GM12872 (cell line): ENCODE measurements around the gene SAMD4A.

Experiments
- TF ChIP-seq, protein P1 (sequence below): IDR thresholded peaks from 3 replicates; pipeline ENCODE4 v1.5.1; 2011; ENCODE audit warnings: low read depth, mild to moderate bottlenecking, low read length, moderate library complexity; ENCODE audit not compliant: insufficient read depth

The SAMD4A gene

DNA sequence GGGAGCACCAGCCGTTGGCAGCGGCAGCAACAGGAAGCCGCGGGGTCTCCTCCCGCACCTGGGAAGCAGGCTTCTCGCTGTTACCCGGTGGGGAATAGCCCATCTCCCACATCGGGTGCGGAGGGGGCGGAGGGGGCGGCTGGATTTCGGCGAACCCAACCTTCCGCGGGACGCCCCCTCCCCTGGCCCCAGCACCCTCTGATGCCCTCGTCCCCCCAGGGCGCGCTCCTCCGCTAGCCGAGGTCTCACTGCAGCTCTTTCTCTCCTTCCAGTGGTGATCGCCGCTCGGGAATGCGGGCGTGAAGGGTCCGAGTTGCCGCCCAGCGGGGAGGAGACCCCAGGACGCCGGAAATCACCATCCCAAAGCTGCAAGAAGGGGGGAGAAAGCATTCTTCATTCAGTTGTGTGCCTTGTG lies 303 bp downstream of the SAMD4A start:
- TF ChIP-seq, protein P1, sequence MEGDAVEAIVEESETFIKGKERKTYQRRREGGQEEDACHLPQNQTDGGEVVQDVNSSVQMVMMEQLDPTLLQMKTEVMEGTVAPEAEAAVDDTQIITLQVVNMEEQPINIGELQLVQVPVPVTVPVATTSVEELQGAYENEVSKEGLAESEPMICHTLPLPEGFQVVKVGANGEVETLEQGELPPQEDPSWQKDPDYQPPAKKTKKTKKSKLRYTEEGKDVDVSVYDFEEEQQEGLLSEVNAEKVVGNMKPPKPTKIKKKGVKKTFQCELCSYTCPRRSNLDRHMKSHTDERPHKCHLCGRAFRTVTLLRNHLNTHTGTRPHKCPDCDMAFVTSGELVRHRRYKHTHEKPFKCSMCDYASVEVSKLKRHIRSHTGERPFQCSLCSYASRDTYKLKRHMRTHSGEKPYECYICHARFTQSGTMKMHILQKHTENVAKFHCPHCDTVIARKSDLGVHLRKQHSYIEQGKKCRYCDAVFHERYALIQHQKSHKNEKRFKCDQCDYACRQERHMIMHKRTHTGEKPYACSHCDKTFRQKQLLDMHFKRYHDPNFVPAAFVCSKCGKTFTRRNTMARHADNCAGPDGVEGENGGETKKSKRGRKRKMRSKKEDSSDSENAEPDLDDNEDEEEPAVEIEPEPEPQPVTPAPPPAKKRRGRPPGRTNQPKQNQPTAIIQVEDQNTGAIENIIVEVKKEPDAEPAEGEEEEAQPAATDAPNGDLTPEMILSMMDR, result no peak

DNA sequence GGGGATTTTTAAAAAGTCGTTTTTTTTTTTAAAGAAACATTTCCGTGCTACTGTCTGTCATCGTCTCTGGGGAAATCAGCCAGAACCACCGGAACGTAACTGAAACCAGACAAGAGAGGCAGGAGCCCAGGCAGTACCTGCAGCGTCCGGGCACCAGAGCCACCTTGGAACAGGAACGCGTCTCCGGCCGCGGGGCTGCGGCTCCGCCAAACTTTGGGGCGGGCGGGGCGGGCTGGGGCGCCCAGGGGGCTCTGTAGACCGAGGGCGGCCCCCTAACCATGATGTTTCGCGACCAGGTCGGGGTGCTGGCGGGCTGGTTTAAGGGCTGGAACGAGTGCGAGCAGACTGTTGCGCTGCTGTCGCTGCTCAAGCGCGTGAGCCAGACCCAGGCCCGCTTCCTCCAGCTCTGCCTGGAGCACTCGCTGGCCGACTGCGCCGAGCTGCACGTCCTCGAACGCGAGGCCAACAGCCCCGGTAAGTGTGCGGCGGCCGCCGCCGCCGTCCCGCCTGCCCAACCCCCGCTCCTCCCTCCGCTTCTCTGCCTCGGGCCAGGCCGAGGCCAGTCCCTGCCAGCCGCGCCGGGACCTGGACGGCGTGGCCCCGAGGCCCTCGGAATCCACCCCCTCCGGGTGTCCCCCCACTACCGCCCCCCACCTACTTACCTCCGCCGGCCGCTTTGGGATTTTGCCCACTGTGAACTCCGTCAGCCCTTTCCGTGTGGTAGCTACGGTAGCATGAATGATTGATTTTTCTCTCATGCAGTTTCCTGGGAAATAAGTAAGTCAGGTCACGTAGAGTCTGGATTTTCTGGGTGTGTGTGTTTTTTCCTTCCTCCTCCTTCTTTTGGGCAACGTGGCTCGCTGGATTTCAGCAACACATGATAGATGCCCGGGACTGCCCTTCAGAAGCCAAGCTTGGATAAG lies 972 bp downstream of the SAMD4A start:
- TF ChIP-seq, protein P1, result no peak

DNA sequence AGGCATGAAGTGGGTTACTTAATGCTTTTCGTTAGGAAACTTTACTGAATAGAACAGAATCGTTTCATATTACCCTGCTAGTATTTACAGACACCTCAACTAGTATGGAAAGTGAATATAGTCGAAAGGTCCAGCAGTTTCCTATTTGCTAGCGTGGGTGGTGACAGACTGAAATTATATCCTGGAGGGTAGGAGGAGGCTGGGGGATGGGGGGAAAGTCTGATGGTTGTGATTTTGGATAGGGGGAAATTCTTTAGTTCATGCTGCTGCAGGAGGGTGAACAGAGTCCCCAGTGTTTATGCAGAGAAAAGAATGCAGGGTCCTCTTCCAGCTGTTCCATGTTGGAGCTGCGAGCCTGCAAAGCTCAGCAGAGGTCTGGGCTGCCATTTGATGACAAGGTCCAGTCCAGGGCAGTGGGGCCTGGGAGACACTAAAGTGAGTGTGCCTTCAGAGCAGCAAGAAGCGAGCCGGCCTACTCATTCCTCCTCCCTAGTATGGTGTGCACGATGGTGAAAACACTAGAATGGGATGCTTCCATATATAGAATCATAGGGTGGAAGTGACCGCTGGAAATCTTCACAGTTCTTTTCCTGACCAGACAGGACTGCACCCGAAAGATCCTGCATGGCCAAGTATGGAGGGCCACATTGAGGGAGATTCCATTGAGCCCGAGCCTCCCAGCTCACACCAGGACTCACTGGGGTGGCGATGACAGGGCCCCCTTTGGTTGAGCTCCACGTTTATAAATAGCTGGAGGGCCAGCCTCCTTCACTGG lies 2.1 kb downstream of the SAMD4A start:
- TF ChIP-seq, protein P1, result no peak

DNA sequence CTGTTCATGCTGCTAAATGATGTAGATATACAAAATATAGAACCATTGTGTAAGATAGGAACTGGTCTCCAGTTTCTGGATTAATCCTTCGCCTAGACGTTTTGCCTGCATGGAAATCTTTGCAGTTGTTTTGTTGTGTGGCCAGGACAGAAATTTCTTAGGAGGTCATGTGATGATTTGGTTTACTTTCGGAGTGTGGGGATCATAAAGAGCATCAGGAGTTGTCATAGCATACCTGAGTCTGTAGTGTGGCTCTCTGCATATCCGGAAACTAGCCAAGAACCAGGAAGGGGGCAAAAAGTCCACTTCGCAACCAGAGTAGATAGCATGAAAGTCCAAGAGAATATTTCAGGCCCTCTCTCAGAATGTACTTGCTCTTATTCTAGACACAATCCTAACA lies 3.1 kb downstream of the SAMD4A start:
- TF ChIP-seq, protein P1, result no peak

DNA sequence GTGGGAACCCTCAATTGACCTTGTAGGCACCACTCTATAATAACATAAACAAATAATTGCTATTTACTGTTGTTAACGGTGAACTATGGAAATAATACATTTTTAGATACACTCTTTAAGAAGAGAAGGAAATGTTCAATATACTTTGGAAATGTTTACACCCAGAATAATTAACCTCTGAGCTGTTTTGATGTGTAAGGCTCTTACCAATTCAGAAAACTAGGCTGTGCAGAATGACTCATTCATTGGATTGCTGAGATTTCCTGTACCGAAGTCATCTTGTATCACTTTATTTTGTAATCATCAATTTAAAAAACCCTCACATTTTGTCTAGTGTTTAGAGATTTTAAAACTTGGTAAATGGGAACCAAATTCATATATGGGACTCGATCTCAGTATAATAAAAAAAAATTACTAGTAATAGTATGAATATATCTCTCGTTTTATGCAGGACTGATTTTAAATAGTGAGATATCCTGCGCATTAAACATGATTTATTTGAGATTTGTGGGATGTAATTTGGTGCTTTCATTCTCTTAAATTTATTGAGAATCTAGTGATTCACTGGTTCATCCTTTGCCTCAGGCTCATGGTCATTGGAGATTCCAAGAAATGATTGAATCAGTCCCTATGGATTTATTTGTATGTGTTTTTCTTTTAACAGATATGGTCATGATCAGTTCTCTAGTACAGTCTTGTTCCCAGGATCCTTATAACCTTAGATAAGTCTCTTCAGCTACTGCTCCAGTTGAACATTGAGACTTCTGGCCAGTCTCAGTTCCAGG lies 3.9 kb downstream of the SAMD4A start:
- TF ChIP-seq, protein P1, result no peak

DNA sequence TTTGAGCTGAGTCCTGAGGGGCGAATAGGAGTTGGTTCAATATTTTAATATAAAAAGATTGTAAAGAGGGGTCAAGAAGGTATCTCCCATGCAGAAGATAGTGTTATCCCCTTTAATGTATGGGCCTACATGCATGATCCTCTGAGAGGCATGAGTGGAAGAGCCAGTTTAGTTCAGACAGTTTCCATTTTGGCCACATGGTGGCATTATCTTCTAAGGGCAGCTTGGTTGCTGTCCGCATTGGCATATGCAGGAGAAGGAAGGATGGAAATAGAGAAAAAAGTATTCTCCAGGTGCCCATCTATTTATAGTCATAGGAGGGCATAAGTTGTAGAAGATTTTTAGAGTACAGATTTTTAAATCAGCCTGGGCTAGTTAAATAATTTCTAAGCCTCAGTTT lies 5.4 kb downstream of the SAMD4A start:
- TF ChIP-seq, protein P1, result peak; percentile 52

DNA sequence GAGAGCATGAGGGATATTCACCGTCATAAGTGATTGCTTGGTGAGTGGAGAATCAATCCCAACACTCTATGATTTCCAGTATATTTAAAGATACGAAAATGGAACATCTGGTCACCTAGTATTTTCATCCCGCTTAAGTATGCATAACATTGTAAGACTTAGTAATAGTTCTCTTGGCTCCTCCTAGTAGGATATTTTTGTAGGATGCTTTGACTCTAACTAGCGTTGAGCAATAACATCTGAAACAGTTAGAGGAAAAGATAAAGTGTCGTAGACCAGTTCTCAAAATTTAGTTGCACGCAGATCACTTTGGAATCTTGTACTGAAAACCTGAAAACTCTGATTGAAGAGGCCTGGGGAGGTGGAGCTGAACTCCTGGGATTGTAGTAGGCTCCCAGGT lies 7.6 kb downstream of the SAMD4A start:
- TF ChIP-seq, protein P1, result no peak
